ENCODE results near the gene P4HA1. TPM values are rescaled to one million over a fixed set of nuclear protein-coding genes. Genes with fewer than 3 reads are reported as not detected.

P4HA1 gene
- total and polyA plus RNA-seq, 9 of the 15 experiments (the other 6 are each of a cell fraction or from before 2014, with no cell fraction given) = 20.2 to 177 (median 28.6) TPM

- Histone ChIP-seq H3K79me2 (ENCODE audit: control insufficient read depth, insufficient read depth, low read length) (peaks cover 59% of the 10 kb centered on the region), H3K4me3 (no peak overlapping the region), H3K9me1 (ENCODE audit: control insufficient read depth, insufficient read depth, low read length) (no peaks in the 10 kb centered on the region), H4K20me1 (replicated peaks; ENCODE audit: control insufficient read depth, insufficient read depth, low read length) (0 out of 2 replicates have a peak, but pooled peaks cover 6% of the 10 kb centered on the region), H3K27ac (ENCODE audit: extremely low read depth, low read depth, low read length) (no peak overlapping the region), H3K27me3 (ENCODE audit: control insufficient read depth in 2 of 2, insufficient read depth in 2 of 2, low read length in 2 of 2) (no peaks in the 10 kb centered on the region), H2AFZ (ENCODE audit: low read depth, low read length) (no peak overlapping the region), H3K9ac (ENCODE audit: insufficient read depth in 1 of 2, low read depth in 2 of 2, low read length in 2 of 2) (no peak overlapping the region), H3K36me3 (ENCODE audit: control insufficient read depth, insufficient read depth, low read length) (peaks cover 47% of the 10 kb centered on the region), H3K9me3 (replicated peaks; ENCODE audit: control insufficient read depth, insufficient read depth, low read depth, low read length) (no peaks in the 10 kb centered on the region), H3K4me1 (replicated peaks in 1 of 2; ENCODE audit: control insufficient read depth in 2 of 2, insufficient read depth in 2 of 2, low read length in 2 of 2) (peaks cover 0 to 9% of the 10 kb centered on the region in 2 experiments; a peak in 2 of 5 replicates), H3K4me2 (ENCODE audit: insufficient read depth, low read length) (no peak overlapping the region)
- no peak for FAIRE-seq
- POLR2A ChIA-PET = interaction anchor here (2.6 to 4.1 kb wide), 3 partner anchors 11 to 22 kb away, joined by 9 to 14 read pairs (median 13); partner anchors contain the start of gene P4HA1
- CTCF ChIA-PET (ENCODE audit: low intra/inter-chr PET ratio) = no interaction called here
- intact Hi-C loops (cut with micrococcal nuclease) = no loop called here
- BruUV-seq (replicated peaks) = no TSS peak
- WGBS (ENCODE audit: insufficient coverage, low coverage, missing lambda C conversion rate) = 93% methylated on average over 3 of the region's 3 CpGs
- peak; percentile 17 for TF ChIP-seq RBM25 (IDR thresholded peaks at IDR 0.05; ENCODE audit: low read depth, low read length, severe bottlenecking)
- TF ChIP-seq ZNF121 (CRISPR knock-in tag; conservative IDR thresholded peaks at IDR 0.05) = peak; percentile 55
- no peak for TF ChIP-seq CBFA2T2 (conservative IDR thresholded peaks at IDR 0.05)
- ATAC-seq = no peak
- in situ Hi-C loops (cut with MboI) = no loop called here
- no peak for DNase-seq (ENCODE audit: extremely low read depth in 1 of 4, low spot score in 3 of 4)
Measured at GRCh38 chr10:73075829-73076228, 20.8 kb downstream of the P4HA1 start.

- peaks cover 58% of the 10 kb centered on the region for H3K36me3 ChIP-seq (ENCODE audit: control insufficient read depth, insufficient read depth, low read length)
- no TSS peak for BruUV-seq (replicated peaks)
- H3K4me3 ChIP-seq = no peak overlapping the region
- no peak for DNase-seq (ENCODE audit: extremely low read depth in 1 of 4, low spot score in 3 of 4)
- no peak overlapping the region for H3K9ac ChIP-seq (ENCODE audit: insufficient read depth in 1 of 2, low read depth in 2 of 2, low read length in 2 of 2)
- ChIA-PET POLR2A (interaction anchor here (0.7 to 1.0 kb wide), 2 partner anchors 10 to 99 kb away, joined by 3 read pairs; no protein-coding TSS in a partner anchor), CTCF (ENCODE audit: low intra/inter-chr PET ratio) (interaction anchor here (0.6 kb wide), 1 partner anchor 710 kb away, joined by 3 read pairs; no protein-coding TSS in a partner anchor)
- H3K27ac ChIP-seq (ENCODE audit: extremely low read depth, low read depth, low read length) = no peak overlapping the region
- intact Hi-C loops (cut with micrococcal nuclease) (no loop called here), in situ Hi-C loops (cut with MboI) (no loop called here)
- H3K4me1 ChIP-seq (replicated peaks in 1 of 2; ENCODE audit: control insufficient read depth in 2 of 2, insufficient read depth in 2 of 2, low read length in 2 of 2) = peaks cover 0 to 3% of the 10 kb centered on the region in 2 experiments; a peak in 1 of 5 replicates
- H2AFZ ChIP-seq (ENCODE audit: low read depth, low read length) = no peak overlapping the region
- H4K20me1 ChIP-seq (replicated peaks; ENCODE audit: control insufficient read depth, insufficient read depth, low read length) = no peaks in the 10 kb centered on the region
- no peaks in the 10 kb centered on the region for H3K9me1 ChIP-seq (ENCODE audit: control insufficient read depth, insufficient read depth, low read length)
- no peak for TF ChIP-seq DDX20 (tag; IDR thresholded peaks at IDR 0.05; ENCODE audit: low read depth)
- no peak for TF ChIP-seq ZNF140 (CRISPR knock-in tag; IDR thresholded peaks at IDR 0.05)
- no peak for TF ChIP-seq NUFIP1 (IDR thresholded peaks at IDR 0.05; ENCODE audit: partially characterized antibody)
- no peak for TF ChIP-seq MTF1 (CRISPR knock-in tag; IDR thresholded peaks at IDR 0.05; ENCODE audit: borderline replicate concordance)
- TF ChIP-seq CBFA2T3 (IDR thresholded peaks at IDR 0.05) = no peak
- TF ChIP-seq BACH1 (tag; IDR thresholded peaks at IDR 0.05) = no peak
- TF ChIP-seq ZNF212 (CRISPR knock-in tag; IDR thresholded peaks at IDR 0.05) = no peak
- H3K4me2 ChIP-seq (ENCODE audit: insufficient read depth, low read length) = no peak overlapping the region
- H3K79me2 ChIP-seq (ENCODE audit: control insufficient read depth, insufficient read depth, low read length) = peaks cover 40% of the 10 kb centered on the region
- FAIRE-seq = no peak
- no peaks in the 10 kb centered on the region for H3K27me3 ChIP-seq (ENCODE audit: control insufficient read depth in 2 of 2, insufficient read depth in 2 of 2, low read length in 2 of 2)
- no peak for ATAC-seq
- H3K9me3 ChIP-seq (replicated peaks; ENCODE audit: control insufficient read depth, insufficient read depth, low read depth, low read length) = no peaks in the 10 kb centered on the region
Measured at GRCh38 chr10:73073627-73074026, 23.0 kb downstream of the P4HA1 start.
